Fibroblast of peridontal ligament (primary cell): ENCODE measurements around the gene HK3.
A peak's percentile ranks its signal among the peaks of the same experiment; 100 is the strongest.

ENCODE experiments used
- DNase-seq: peaks from one replicate; pipeline ENCODE4 v3.0.0-alpha.2; 2010; ENCODE audit errors: extremely low read depth

HK3 gene

DNA sequence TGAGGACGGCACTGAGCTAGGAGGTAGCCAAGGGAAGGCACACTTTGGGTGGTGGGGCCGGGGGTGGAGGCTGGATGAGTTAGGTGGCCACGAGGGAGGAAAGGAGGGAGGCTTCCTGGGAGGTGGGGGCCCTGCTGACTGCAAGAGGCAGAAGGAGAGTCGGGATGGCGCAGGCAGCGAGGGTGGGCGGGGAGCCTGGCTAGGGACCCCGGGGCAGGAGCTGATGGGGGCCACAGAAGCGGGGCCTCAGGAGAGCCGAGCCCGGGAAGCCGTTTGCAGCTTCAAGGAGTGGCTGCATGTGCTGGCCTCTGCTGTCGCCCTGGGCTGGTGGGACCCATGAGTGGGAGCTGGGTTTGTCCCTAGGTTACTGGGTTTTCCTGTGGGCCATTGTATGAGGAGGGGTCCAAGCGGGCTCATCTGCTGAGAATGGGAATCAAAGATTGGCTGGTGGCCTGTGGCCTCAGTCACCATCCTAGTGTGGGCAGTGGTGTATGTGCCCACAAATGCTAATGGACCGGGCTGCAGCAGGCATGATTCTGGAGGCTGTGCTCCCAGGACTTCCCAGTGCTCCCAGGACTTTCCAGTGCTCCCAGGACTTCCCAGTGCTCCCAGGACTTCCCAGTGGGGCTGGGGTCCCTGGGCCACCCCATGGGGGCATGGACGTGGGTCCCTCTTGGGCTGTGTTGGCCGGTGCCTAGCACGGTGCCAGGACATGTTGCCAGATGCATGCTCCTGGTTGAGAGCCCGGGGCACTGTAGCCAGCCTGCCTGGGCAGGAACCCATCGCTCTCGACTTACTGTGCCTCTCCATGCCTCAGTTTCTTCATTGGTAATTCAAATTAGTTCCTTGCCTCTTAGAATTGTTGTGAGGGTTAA is 48.5 kb downstream of the HK3 start:
- no peak for DNase-seq

- no peak for DNase-seq
Observed at GRCh38 chr5:176849611-176850227, 49.4 kb downstream of the HK3 start.

DNA sequence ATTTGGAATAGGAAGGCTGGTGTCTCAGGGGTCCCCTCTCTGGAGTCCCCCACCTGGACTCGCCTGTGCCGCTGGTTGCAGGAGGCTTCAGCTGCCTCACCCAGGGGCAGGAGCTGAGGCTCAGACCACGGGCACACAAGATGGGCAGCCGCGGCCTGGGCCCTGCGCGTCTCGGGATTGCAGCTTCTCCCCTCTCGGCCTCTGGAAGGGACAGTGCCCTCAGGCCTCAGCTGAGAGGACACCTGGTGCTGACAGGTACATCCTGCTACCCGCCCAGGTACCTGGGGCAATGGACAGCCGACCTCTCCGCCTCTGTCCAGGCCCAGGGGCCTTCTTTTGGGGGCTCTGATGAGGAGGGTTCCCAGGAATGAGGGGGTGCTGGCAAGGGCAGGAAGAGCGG is 50.5 kb downstream of the HK3 start:
- DNase-seq, result no peak

DNA sequence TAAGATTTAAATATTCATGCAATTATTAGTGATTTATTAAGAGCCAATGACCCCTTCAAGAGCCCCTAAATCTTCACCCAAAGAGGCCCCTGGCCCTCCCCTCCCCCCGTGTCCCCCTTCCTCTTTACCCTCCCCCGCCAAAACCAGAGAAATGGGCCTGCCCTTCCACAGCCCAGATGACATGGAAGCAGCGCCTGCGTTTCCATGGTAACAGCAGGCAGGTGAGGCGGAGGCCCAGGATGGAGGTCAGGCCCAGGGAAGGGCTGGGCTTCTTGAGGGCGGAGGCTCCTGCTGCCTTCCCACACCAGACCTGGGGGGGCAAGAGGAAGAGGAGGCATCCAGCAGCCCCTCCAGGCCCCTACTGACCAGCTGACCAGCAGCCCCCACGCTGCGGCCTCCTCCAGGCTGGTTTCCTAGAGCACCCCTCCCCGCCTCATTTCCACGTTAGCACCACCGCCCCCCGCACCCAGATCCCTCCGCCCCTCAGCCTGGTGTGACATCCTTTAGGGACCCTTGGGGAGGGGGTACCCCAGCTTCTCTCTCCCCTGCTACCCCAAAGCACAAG is 51.3 kb downstream of the HK3 start:
- DNase-seq, result no peak

GRCh38 chr5:176847148-176847547 is 52.0 kb downstream of the HK3 start:
- no peak for DNase-seq

GRCh38 chr5:176846335-176847140 is 52.6 kb downstream of the HK3 start:
- no peak for DNase-seq

- DNase-seq, result no peak
Observed at GRCh38 chr5:176845392-176845713, 53.8 kb downstream of the HK3 start.

DNA sequence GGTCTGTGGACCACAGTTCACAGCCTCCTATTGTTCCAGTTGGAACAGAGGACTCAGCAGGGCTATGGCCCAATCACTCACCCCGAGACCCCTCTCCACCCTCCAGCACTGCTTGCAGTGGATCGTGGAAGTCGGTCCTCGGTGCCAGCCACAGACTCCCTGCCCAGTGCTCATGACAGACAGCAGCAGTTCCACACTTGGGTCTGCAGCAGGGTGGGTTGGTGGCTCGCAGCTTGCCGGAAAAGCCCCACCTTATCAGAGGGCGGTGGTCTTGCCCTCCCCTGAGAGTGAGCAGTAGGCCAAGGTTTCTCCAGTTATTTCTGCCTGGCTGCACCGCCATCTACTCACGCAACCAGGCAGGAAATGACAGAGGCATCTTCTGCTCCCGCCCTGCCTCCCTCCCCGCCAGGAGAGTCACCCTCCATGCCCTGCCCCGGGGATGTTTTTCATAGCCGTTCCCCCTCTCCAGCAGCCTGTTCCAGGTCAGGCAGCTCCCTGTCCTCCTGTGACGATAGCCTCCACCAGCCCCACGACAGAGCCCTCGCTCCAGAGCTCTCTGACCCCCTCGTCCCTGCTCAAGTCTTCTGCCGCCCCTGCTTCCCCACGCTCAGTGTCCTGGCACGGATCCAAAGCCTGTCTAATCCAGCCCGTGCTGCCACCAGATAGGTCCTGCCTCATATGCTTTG is 54.3 kb downstream of the HK3 start:
- DNase-seq, result no peak

GRCh38 chr5:176844281-176844680 is 54.9 kb downstream of the HK3 start:
- no peak for DNase-seq

- no peak for DNase-seq
Observed at GRCh38 chr5:176843673-176844072, 55.5 kb downstream of the HK3 start.

DNA sequence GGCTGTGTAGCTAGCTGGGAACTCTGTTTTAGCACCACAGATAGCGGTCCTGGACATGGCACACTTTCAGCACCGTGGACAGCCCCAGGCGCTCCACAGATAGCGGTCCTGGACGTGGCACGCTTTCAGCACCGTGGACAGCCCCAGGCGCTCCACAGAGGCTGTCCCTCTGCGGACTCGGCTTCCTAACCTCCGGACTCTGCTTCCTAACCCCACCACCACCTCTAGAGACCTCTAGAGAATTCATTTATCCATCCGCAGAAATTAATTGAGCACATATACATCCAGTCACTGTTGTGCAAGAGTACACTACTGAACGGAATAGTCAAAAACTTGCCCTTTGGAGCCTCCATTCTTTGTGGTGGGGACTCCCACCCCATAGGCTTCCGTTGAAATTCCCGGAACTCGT is 61.4 kb downstream of the HK3 start:
- peak; percentile 82 for DNase-seq

DNA sequence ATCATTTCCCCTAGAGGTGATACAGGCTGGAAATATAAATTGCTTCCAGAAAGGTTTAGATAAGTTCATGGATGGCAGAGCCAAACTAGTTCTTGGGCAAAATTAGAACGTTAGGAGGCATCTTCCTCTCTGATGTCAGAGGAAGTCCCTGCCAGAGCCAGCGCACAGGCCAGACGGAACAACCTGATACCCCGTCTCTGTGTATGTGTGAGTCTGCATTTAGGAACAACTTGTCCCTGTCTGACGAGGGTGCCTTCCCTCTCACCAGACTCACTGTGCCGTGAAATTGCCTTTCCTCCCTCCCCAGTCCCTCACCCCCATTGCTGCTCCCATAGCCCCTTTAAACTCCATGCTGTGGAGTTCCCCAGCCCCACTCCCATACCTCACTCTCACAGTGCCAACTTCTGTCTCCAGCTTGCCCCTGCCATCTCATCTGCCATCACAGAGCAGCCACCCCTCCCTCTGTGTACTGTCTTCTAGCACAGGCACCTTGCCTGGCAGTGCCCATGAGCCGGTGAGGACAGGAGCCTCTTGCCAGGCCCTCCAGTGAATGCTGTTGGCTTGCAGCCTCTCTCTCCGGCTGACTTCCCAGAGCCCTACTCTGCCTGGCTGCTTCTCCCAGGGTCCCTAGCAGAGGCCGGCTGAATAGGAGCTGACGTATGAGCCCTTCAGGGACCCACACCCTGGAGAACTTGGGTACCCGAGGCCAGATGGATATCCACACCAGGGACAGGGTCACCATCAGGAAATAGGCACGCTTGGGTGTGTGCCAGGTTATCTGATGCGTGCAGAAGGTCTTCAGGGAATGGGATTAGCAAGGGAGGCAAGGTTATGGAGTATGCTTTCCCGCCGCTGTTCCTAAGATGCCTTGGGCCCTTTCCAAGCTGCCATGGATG is 62.1 kb downstream of the HK3 start:
- no peak for DNase-seq

DNA sequence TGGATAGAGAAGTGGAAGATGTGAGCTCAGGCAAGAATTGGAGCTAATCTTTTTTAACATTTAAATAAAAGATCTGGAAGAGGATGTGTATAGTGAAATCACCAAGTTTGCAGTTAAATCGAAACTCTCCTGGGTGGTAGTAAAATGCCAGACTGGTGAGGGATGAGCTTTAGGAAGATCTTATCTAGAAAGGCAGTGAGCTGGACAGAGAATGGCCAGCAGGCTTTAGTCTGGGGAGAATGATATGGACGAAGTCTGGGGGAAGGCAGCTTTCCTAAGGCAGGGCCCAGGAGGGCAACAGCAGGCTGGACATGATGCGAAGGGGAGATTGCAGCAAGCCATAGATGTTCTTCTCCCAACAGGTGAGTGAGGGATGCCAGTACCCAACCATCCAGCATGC is 63.2 kb downstream of the HK3 start:
- DNase-seq, result no peak

DNA sequence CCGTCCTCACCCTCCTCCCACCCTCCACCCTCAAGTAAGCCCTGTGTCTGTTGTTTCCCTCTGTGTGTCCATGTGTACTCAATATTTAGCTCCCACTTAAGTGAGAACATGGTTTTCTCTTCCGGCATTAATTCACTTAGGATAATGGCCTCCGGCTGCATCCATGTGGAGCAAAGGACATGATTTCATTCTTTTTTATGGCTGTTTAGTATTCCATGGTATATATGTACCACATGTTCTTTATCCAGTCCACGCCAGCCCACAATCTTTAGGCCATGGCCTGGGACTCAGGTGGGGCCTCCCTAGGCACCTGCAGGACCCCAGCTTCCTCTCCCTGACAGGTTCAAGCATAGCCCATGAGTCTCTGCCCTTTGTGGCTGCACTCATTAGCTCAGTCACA is 65.9 kb downstream of the HK3 start:
- DNase-seq, result no peak

DNA sequence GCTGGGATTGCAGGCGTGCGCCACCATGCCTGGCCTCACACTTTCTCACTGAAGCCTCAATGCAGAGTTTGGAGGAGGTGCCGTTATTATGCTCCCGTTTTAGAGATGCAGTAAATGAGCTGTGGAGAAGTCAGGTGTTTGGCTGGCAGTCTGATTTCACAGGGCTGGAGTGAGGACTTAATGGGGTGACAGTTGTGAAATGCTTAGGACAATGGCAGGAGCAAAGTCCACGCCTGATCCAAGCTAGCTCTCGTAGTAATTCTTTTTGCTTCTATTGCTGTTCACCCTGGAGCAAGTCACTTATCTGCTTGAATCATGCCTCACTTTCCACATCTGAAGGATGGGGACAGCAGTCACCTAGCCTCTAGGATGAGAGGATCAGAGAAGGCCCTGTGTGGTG is 67.0 kb downstream of the HK3 start:
- DNase-seq, result no peak

DNA sequence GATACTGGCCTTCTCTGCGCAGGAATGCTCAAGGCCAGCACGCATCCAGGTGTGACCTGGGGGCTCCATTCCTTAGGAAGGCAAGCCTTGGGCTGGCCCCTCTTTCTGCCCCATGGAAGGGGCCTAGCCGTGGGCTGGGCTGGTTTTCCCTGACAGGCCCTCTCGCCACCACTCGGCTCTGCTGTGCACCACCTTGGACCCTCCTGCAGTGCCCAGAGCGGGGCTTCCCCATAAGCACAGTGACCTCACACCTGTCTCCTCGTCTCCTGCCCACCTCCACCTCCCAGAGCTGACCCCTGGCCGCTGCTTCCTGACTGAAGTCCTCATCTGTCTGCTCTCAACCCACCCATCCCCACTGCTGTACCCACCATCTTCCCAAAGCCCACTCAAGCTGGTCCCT is 67.7 kb downstream of the HK3 start:
- DNase-seq, result no peak

- DNase-seq, result no peak
Observed at GRCh38 chr5:176830995-176831423, 68.1 kb downstream of the HK3 start.
